CD14-positive monocyte (primary cell): ENCODE measurements around the gene NKPD1. TPM values are rescaled to one million over a fixed set of nuclear protein-coding genes. Genes with fewer than 3 reads are reported as not detected.

Source experiments
- DNase-seq, 3 donors: peaks; one replicate each; pipeline ENCODE4 v3.0.0-alpha.2; 2011 to 2022
- H2AFZ ChIP-seq: 2 replicates; pipeline ENCODE4 v1.6.0; 2012; ENCODE audit warnings: mild to moderate bottlenecking, low read depth, low read length, inconsistent platforms; ENCODE audit not compliant: insufficient read depth, poor library complexity, severe bottlenecking
- H3K27ac ChIP-seq, 2 donors: 1 replicate in 1 of 2; 2 replicates in 1 of 2; pipeline ENCODE4 v1.5.1; 2012 to 2013; ENCODE audit warnings: low read length in 2 of 2, control low read depth in 1 of 2, inconsistent platforms in 1 of 2, low read depth in 1 of 2, mild to moderate bottlenecking in 1 of 2
- H3K27me3 ChIP-seq, 2 donors: one replicate each; pipeline versions ENCODE4 v1.6.0 to v1.6.1; 2011 to 2013; ENCODE audit warnings: low read length in 2 of 2; ENCODE audit not compliant: control insufficient read depth in 2 of 2, insufficient read depth in 2 of 2
- H3K36me3 ChIP-seq, 2 donors: replicated peaks in 1 of 2; 1 replicate in 1 of 2; 2 replicates in 1 of 2; pipeline versions ENCODE4 v1.5.1 to v1.6.1; 2012 to 2013; ENCODE audit warnings: low read length in 2 of 2, control low read depth in 1 of 2, inconsistent platforms in 1 of 2, mild to moderate bottlenecking in 1 of 2; ENCODE audit not compliant: insufficient read depth in 2 of 2, control insufficient read depth in 1 of 2
- H3K4me1 ChIP-seq, 2 donors: 1 replicate in 1 of 2; 2 replicates in 1 of 2; pipeline versions ENCODE4 v1.5.1 to v1.6.1; 2012 to 2013; ENCODE audit warnings: low read length in 2 of 2, control low read depth in 1 of 2, inconsistent platforms in 1 of 2, mild to moderate bottlenecking in 1 of 2, moderate library complexity in 1 of 2; ENCODE audit not compliant: insufficient read depth in 2 of 2, control insufficient read depth in 1 of 2
- H3K4me2 ChIP-seq: replicated peaks from 2 replicates; pipeline ENCODE3; 2012; ENCODE audit warnings: low read length, moderate library complexity, mild to moderate bottlenecking; ENCODE audit not compliant: poor library complexity, severe bottlenecking; ENCODE audit errors: extremely low read depth
- H3K4me3 ChIP-seq, 3 experiments: fragments of 200-600 bp in 1 of 3; sonication (generic) in 1 of 3; replicated peaks in 1 of 3; 1 replicate in 2 of 3; 2 replicates in 1 of 3; pipeline ENCODE4 v1.5.1; 2011 to 2013; ENCODE audit warnings: low read length in 3 of 3, mild to moderate bottlenecking in 3 of 3, control low read depth in 2 of 3, low read depth in 2 of 3, inconsistent platforms in 1 of 3, moderate library complexity in 1 of 3
- H3K79me2 ChIP-seq: 2 replicates; pipeline ENCODE4 v1.6.0; 2012; ENCODE audit warnings: mild to moderate bottlenecking, control low read depth, inconsistent platforms, low read length, moderate library complexity; ENCODE audit not compliant: insufficient read depth
- H3K9ac ChIP-seq: 2 replicates; pipeline ENCODE4 v1.6.0; 2017; ENCODE audit warnings: low read length, mild to moderate bottlenecking; ENCODE audit not compliant: insufficient read depth, poor library complexity, severe bottlenecking
- H3K9me3 ChIP-seq, 2 donors: replicated peaks in 1 of 2; 1 replicate in 1 of 2; 2 replicates in 1 of 2; pipeline versions ENCODE4 v1.5.1 to v1.6.1; 2012 to 2013; ENCODE audit warnings: low read length in 2 of 2, control low read depth in 1 of 2; ENCODE audit not compliant: control insufficient read depth in 1 of 2, insufficient read depth in 1 of 2
- H4K20me1 ChIP-seq: 2 replicates; pipeline ENCODE4 v1.6.0; 2012; ENCODE audit warnings: mild to moderate bottlenecking, low read length, control low read depth, moderate library complexity; ENCODE audit not compliant: insufficient read depth
- H3K27ac Mint-ChIP-seq, 7 donors: one replicate each; pipeline ENCODE4 v1.8.0; 2020; ENCODE audit warnings: mild to moderate bottlenecking in 7 of 7, mixed read lengths in 7 of 7, moderate library complexity in 6 of 7, inconsistent platforms in 2 of 7
- H3K27me3 Mint-ChIP-seq, 3 donors: one replicate each; pipeline ENCODE4 v1.8.0; 2021 to 2022; ENCODE audit warnings: low read depth in 3 of 3, mild to moderate bottlenecking in 3 of 3, mixed read lengths in 3 of 3, moderate library complexity in 3 of 3, inconsistent platforms in 1 of 3
- H3K36me3 Mint-ChIP-seq, 2 donors: one replicate each; pipeline ENCODE4 v1.8.0; 2020; ENCODE audit warnings: mixed read lengths in 2 of 2, inconsistent platforms in 1 of 2, mild to moderate bottlenecking in 1 of 2
- H3K4me1 Mint-ChIP-seq: one replicate; pipeline ENCODE4 v1.8.0; 2020; ENCODE audit warnings: mild to moderate bottlenecking, mixed read lengths
- H3K4me3 Mint-ChIP-seq, 2 donors: one replicate each; pipeline ENCODE4 v1.8.0; 2020; ENCODE audit warnings: mild to moderate bottlenecking in 2 of 2, mixed read lengths in 2 of 2, moderate library complexity in 1 of 2
- H3K9me3 Mint-ChIP-seq, 7 donors: one replicate each; pipeline ENCODE4 v1.8.0; 2020 to 2022; ENCODE audit warnings: mixed read lengths in 7 of 7, mild to moderate bottlenecking in 6 of 7, moderate library complexity in 6 of 7, inconsistent platforms in 2 of 7
- WGBS: methylation state at CpG from one replicate; pipeline ENCODE4 v1.1.5; 2013; ENCODE audit warnings: missing lambda C conversion rate; ENCODE audit not compliant: insufficient coverage; 5-methylcytosine and 5-hydroxymethylcytosine counted together
- intact Hi-C, 2 donors: fragments of 100-400 bp; cut with micrococcal nuclease; formaldehyde crosslinking; loops; one replicate each; pipeline versions ENCODE4 v1.15.0 to v1.15.1; 2023
- polyA plus RNA-seq, 3 donors: library from polyadenylated mRNA; depleted of rRNA in 1 of 3; unstranded in 2 of 3; stranded (reverse) in 1 of 3; fragments of 300-500 nt in 2 of 3; fragments of >200 nt in 1 of 3; fragmentation: Illumina TruSeq in 2 of 3; gene quantifications; 1 replicate in 2 of 3; 2 replicates in 1 of 3; pipeline ENCODE4 v1.2.3, GENCODE V29; 2012 to 2021
- TF ChIP-seq, protein P1 (sequence below): fragments of 200-600 bp; IDR thresholded peaks from one replicate; pipeline ENCODE4 v1.8.0; 2022; ENCODE audit warnings: antibody characterized with exemption, mild to moderate bottlenecking

NKPD1 gene
- polyA plus RNA-seq, 3 donors: 0.11 TPM; not detected in 2

GRCh38 chr19:45123440-45123850 lies 37.3 kb downstream of the NKPD1 start:
- Histone ChIP-seq H4K20me1 (peaks cover 71% of the 10 kb centered on the region), H3K27me3 (no peaks in the 10 kb centered on the region), H3K79me2 (peaks cover 60% of the 10 kb centered on the region), H3K36me3 (no peaks in the 10 kb centered on the region), H2AFZ (no peak overlapping the region), H3K9me3 (no peaks in the 10 kb centered on the region), H3K4me3 (no peak overlapping the region), H3K4me1 (no peaks in the 10 kb centered on the region), H3K27ac (no peak overlapping the region), H3K9ac (no peak overlapping the region), H3K4me2 (no peak overlapping the region)
- Mint-ChIP-seq H3K27ac (peak overlapping the region in 1 of 7 donors; percentile 79), H3K4me1 (peaks cover 16% of the 10 kb centered on the region), H3K27me3 (peaks cover 0 to 7% (median 4%) of the 10 kb centered on the region in 3 donors), H3K36me3 (peaks cover 4 to 8% of the 10 kb centered on the region in 2 donors), H3K4me3 (no peak overlapping the region), H3K9me3 (no peaks in the 10 kb centered on the region)
- WGBS: 99% methylated on average over 9 of the region's 9 CpGs
- TF ChIP-seq, protein P1, sequence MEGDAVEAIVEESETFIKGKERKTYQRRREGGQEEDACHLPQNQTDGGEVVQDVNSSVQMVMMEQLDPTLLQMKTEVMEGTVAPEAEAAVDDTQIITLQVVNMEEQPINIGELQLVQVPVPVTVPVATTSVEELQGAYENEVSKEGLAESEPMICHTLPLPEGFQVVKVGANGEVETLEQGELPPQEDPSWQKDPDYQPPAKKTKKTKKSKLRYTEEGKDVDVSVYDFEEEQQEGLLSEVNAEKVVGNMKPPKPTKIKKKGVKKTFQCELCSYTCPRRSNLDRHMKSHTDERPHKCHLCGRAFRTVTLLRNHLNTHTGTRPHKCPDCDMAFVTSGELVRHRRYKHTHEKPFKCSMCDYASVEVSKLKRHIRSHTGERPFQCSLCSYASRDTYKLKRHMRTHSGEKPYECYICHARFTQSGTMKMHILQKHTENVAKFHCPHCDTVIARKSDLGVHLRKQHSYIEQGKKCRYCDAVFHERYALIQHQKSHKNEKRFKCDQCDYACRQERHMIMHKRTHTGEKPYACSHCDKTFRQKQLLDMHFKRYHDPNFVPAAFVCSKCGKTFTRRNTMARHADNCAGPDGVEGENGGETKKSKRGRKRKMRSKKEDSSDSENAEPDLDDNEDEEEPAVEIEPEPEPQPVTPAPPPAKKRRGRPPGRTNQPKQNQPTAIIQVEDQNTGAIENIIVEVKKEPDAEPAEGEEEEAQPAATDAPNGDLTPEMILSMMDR: no peak
- no peak for DNase-seq
- intact Hi-C loops: no loop called here

DNA sequence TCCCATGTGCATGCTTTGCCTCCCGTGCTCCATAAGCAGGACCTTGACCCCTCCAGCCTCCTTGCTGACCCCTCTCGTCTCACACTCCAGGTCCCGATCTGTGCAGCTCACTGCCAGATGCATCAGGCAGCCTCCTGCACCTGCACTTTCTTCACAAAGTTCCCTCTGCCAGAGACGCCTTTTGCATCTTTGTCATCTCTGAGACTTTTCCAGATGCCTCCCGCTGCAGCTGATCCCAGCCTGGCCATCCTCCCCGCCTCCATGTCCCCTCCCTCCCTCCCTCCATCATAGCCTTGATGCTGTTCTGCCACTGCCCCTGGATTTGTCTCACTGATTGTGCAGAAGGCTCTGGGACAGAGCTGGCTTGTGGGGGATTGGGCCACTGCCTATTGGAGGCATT lies 38.0 kb downstream of the NKPD1 start:
- Histone ChIP-seq H3K4me2 (no peak overlapping the region), H3K27ac (no peak overlapping the region), H3K36me3 (no peaks in the 10 kb centered on the region), H4K20me1 (peaks cover 74% of the 10 kb centered on the region), H2AFZ (no peak overlapping the region), H3K9ac (no peak overlapping the region), H3K79me2 (peaks cover 64% of the 10 kb centered on the region), H3K4me3 (no peak overlapping the region), H3K9me3 (no peaks in the 10 kb centered on the region), H3K27me3 (no peaks in the 10 kb centered on the region), H3K4me1 (peaks cover 0 to 4% of the 10 kb centered on the region in 2 donors)
- Mint-ChIP-seq H3K27me3 (peaks cover 4 to 7% (median 7%) of the 10 kb centered on the region in 3 donors), H3K4me1 (peaks cover 22% of the 10 kb centered on the region), H3K9me3 (no peaks in the 10 kb centered on the region), H3K27ac (peak overlapping the region in 1 of 7 donors; percentile 54), H3K36me3 (peaks cover 4 to 8% of the 10 kb centered on the region in 2 donors), H3K4me3 (no peak overlapping the region)
- intact Hi-C loops: no loop called here
- WGBS: 91% methylated on average over 3 of the region's 6 CpGs
- no peak for DNase-seq
- TF ChIP-seq, protein P1: no peak
